ENCODE results near the gene FBXW10. TPM values are rescaled to one million over a fixed set of nuclear protein-coding genes. Genes with fewer than 3 reads are reported as not detected.
"Not testable (repeated sequence)": the region's sequence is repeated elsewhere in the genome, so short reads cannot be mapped to it uniquely, and the experiment has no call there.

Gene FBXW10
- polyA plus RNA-seq, 4 donors, result 0.16 to 0.62 (median 0.22) TPM; not detected in 1

DNA sequence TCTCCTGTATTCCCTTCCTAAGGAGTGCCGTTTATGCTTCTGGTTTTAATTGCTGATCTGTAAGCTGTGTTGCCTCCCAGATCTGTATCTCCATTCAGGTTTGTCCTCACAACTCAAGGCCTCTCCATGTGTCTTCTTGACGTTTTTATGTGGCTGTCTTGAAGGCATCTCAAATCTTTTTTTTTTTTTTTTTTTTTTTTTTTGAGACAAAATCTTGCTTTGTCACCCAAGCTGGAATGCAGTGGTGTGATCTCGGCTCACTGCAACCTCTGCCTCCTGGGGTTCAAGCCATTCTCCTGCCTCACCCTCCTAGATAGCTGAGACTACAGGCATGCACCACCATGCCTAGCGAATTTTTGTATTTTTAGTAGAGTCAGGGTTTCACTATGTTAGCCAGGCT is 51.0 kb downstream of the FBXW10 start:
- not testable (repeated sequence) for H3K27ac ChIP-seq (ENCODE audit: low read depth in 1 of 3, low read length in 2 of 3); FAIRE-seq; H3K27me3 ChIP-seq (ENCODE audit: control insufficient read depth in 3 of 3, insufficient read depth in 3 of 3, low read length in 3 of 3); DNase-seq; H3K4me1 ChIP-seq (ENCODE audit: control insufficient read depth in 3 of 3, insufficient read depth in 2 of 3, low read depth in 1 of 3, low read length in 2 of 3); H3K9me3 ChIP-seq (ENCODE audit: control insufficient read depth in 2 of 2, insufficient read depth in 1 of 2, low read depth in 1 of 2, low read length in 1 of 2); H3K36me3 ChIP-seq (ENCODE audit: control insufficient read depth in 3 of 3, insufficient read depth in 2 of 3, low read depth in 1 of 3, low read length in 3 of 3); H3K4me3 ChIP-seq (ENCODE audit: low read depth in 1 of 3, low read length in 3 of 3)
- 70 to 86% (median 74%) methylated on average over 4 of the region's 4 CpGs for WGBS, 3 donors

DNA sequence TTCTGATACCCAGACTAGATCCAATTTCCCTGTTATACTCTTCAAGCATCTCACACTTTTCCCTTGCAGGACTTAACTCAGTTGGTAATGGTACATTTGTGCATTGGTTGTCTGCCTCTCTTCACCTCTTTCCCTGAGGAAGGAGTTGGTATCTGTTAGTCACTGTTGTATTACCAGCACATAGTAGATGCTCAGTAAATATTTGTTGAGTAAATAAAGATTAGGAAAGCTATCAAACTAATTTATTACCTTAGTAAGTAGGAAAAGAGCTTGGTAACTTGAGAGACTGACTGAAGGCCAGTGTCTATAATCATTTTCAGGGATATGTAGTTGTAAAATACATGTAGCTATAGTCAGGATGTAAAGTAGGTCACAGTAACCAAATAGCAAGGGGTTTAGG is 53.0 kb downstream of the FBXW10 start:
- peaks cover 0 to 12% (median 0%) of the 10 kb centered on the region in 3 donors for H3K36me3 ChIP-seq (ENCODE audit: control insufficient read depth in 3 of 3, insufficient read depth in 2 of 3, low read depth in 1 of 3, low read length in 3 of 3)
- not testable (repeated sequence) for FAIRE-seq; H3K27ac ChIP-seq (ENCODE audit: low read depth in 1 of 3, low read length in 2 of 3); H3K4me3 ChIP-seq (ENCODE audit: low read depth in 1 of 3, low read length in 3 of 3); DNase-seq; H3K9me3 ChIP-seq (ENCODE audit: control insufficient read depth in 2 of 2, insufficient read depth in 1 of 2, low read depth in 1 of 2, low read length in 1 of 2); H3K27me3 ChIP-seq (ENCODE audit: control insufficient read depth in 3 of 3, insufficient read depth in 3 of 3, low read length in 3 of 3); H3K4me1 ChIP-seq (ENCODE audit: control insufficient read depth in 3 of 3, insufficient read depth in 2 of 3, low read depth in 1 of 3, low read length in 2 of 3)

DNA sequence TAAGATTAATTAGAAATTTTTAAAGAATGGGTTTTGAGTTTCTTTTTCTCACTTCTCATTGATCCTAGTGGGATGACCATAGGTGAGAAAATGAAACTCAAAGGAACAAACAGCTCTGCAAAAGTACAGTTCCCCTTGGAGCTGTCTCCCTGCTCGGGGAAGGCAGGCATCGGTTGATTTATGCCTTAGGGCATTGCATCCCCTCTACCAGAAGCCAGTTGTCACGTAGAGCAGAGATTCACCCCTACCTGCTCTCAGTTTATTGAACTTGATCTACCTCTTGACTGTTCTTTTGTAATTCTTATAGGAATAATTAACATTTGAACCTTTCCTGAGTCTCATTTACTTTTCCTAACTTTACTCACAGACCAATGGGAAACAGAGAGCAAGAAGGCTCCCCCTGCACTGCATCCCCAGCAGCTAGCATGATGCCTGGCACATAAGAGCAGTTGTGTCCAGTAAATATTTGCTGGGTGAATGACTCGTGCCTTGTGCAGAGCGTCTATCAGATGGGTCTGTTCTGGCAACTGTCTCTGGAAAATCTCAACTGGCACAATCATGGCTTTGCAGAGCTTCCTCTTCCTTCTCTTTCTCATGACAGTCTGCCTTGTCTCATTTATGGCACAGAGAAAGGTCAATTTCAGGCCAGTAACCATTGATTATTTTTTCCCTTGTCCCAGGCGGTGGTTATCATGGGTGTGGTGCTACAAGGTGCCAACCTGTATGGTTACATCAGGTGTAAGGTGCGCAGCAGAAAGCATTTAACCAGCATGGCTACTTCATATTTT is 59.8 kb downstream of the FBXW10 start:
- DNase-seq, result peak; percentile 29 to 83
- H3K27ac ChIP-seq (ENCODE audit: low read depth in 1 of 3, low read length in 2 of 3), result peak overlapping the region in 1 of 3 donors; percentile 53
- not testable (repeated sequence) for H3K27me3 ChIP-seq (ENCODE audit: control insufficient read depth in 3 of 3, insufficient read depth in 3 of 3, low read length in 3 of 3); H3K9me3 ChIP-seq (ENCODE audit: control insufficient read depth in 2 of 2, insufficient read depth in 1 of 2, low read depth in 1 of 2, low read length in 1 of 2); H3K4me3 ChIP-seq (ENCODE audit: low read depth in 1 of 3, low read length in 3 of 3); H3K4me1 ChIP-seq (ENCODE audit: control insufficient read depth in 3 of 3, insufficient read depth in 2 of 3, low read depth in 1 of 3, low read length in 2 of 3); H3K36me3 ChIP-seq (ENCODE audit: control insufficient read depth in 3 of 3, insufficient read depth in 2 of 3, low read depth in 1 of 3, low read length in 3 of 3)
- FAIRE-seq, result peak; percentile 75
- 51 to 69% (median 66%) methylated on average over 7 of the region's 7 CpGs for WGBS, 3 donors

DNA sequence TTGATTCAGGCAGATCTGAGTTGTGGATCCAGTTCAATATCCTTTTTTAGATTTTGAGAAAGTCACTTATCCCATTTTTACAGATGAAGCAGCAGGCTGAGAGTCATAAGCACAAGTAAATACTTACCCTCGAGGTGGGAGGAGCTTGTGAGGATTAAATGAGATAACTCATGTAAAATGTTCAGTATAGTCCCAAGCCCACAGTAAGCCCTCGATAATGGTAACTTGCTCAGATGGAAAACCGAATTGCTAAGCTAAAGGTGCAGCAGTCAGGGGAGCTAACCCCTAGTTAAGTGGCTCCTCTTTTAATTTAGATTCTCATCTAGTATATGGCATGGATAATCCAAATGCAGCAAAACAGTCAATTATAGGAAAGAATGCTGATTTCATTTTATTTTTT is 72.1 kb downstream of the FBXW10 start:
- H3K4me3 ChIP-seq (ENCODE audit: low read depth in 1 of 3, low read length in 3 of 3); H3K4me1 ChIP-seq (ENCODE audit: control insufficient read depth in 3 of 3, insufficient read depth in 2 of 3, low read depth in 1 of 3, low read length in 2 of 3); H3K27ac ChIP-seq (ENCODE audit: low read depth in 1 of 3, low read length in 2 of 3); FAIRE-seq; H3K36me3 ChIP-seq (ENCODE audit: control insufficient read depth in 3 of 3, insufficient read depth in 2 of 3, low read depth in 1 of 3, low read length in 3 of 3); H3K9me3 ChIP-seq (ENCODE audit: control insufficient read depth in 2 of 2, insufficient read depth in 1 of 2, low read depth in 1 of 2, low read length in 1 of 2); H3K27me3 ChIP-seq (ENCODE audit: control insufficient read depth in 3 of 3, insufficient read depth in 3 of 3, low read length in 3 of 3); DNase-seq: not testable (repeated sequence)
- 48 to 64% (median 50%) methylated on average over 3 of the region's 3 CpGs for WGBS, 3 donors

DNA sequence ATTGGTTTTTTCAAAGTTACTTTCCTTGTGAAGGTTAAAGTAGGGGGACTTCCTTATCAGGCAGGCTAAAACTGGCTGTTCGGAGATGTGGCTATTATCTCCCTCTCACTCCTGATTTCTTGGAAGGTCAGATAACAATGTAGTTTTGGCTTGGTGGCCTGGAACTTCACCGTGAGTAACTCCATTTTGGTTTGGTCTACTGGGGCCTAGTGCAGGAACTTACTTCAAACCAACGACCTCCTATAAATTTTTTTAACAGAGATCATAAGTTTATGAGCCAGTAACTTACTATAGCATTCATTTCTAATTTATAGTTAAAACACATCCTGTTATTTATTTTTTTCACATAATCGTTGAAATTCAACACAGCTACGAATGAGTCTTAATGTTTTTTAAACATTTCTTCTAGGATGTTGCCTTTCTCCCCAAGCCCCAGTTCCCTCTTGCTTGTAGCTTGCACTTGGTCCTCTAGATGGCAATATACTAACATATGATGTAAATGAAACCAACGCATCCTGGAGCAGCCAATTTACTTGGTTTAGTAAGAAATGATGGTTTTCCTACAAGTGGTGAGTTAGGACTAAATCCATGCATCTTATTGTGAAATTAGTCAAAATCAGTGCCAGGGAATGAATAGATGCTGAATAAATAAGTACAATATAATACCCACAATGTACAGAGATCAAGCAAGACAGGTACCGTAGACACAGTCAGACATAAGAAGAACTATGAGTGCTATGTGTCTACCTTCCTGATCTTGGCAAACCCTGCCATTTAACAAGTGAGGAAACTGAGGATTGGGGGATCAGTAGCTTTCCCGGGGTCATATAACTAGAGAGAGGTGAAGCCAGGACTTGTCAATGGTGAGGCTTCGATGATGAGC is 72.9 kb downstream of the FBXW10 start:
- 40 to 53% (median 44%) methylated on average over 8 to 9 of the region's 9 CpGs for WGBS, 3 donors
- H3K4me1 ChIP-seq (ENCODE audit: control insufficient read depth in 3 of 3, insufficient read depth in 2 of 3, low read depth in 1 of 3, low read length in 2 of 3); FAIRE-seq; H3K27ac ChIP-seq (ENCODE audit: low read depth in 1 of 3, low read length in 2 of 3); H3K9me3 ChIP-seq (ENCODE audit: control insufficient read depth in 2 of 2, insufficient read depth in 1 of 2, low read depth in 1 of 2, low read length in 1 of 2); H3K27me3 ChIP-seq (ENCODE audit: control insufficient read depth in 3 of 3, insufficient read depth in 3 of 3, low read length in 3 of 3); H3K4me3 ChIP-seq (ENCODE audit: low read depth in 1 of 3, low read length in 3 of 3); H3K36me3 ChIP-seq (ENCODE audit: control insufficient read depth in 3 of 3, insufficient read depth in 2 of 3, low read depth in 1 of 3, low read length in 3 of 3): not testable (repeated sequence)
- peak; percentile 44 to 59 for DNase-seq

DNA sequence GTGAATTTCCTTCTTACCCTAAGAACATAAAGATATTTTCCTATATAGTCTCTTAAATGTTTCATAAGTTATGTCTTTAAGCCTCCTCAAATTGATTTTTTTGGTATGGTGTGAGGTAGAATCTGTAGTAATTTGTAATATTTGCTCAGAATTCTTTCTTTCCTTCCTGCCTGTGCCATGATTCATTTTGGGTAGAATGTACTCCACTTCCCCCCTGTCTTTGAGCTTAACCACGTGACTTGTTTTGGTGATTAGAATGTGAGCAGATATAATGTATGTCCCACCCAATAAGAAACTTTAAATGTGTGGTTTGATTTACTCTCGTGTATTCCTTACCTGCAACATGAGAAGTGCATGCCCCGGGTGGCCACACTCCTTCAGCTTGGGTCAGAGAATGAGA is 77.6 kb downstream of the FBXW10 start:
- not testable (repeated sequence) for H3K4me1 ChIP-seq (ENCODE audit: control insufficient read depth in 3 of 3, insufficient read depth in 2 of 3, low read depth in 1 of 3, low read length in 2 of 3); H3K4me3 ChIP-seq (ENCODE audit: low read depth in 1 of 3, low read length in 3 of 3); FAIRE-seq; H3K36me3 ChIP-seq (ENCODE audit: control insufficient read depth in 3 of 3, insufficient read depth in 2 of 3, low read depth in 1 of 3, low read length in 3 of 3); H3K27me3 ChIP-seq (ENCODE audit: control insufficient read depth in 3 of 3, insufficient read depth in 3 of 3, low read length in 3 of 3); DNase-seq; H3K9me3 ChIP-seq (ENCODE audit: control insufficient read depth in 2 of 2, insufficient read depth in 1 of 2, low read depth in 1 of 2, low read length in 1 of 2); H3K27ac ChIP-seq (ENCODE audit: low read depth in 1 of 3, low read length in 2 of 3)
- WGBS, 3 donors, result 45 to 61% (median 47%) methylated on average over 1 of the region's 3 CpGs

DNA sequence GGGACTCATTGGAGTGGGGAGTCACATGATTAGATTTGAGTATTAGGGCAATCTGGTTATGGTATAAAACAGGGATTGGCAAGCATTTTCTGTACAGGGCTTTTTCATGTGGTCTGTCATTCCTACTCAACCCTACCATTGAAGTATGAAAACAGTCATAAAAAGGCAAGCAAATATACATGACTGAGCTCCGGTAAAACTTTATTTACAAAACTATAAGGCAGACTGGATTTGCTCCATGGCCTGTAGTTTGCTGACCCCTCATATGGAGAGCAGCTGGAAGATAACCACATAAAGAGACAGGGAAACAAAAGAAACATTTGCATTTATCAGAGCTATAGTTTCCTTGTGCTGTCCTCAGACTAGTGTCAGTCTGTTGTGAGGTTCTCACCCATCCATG is 83.8 kb downstream of the FBXW10 start:
- H3K9me3 ChIP-seq (ENCODE audit: control insufficient read depth in 2 of 2, insufficient read depth in 1 of 2, low read depth in 1 of 2, low read length in 1 of 2); H3K36me3 ChIP-seq (ENCODE audit: control insufficient read depth in 3 of 3, insufficient read depth in 2 of 3, low read depth in 1 of 3, low read length in 3 of 3); H3K27ac ChIP-seq (ENCODE audit: low read depth in 1 of 3, low read length in 2 of 3); FAIRE-seq; H3K4me3 ChIP-seq (ENCODE audit: low read depth in 1 of 3, low read length in 3 of 3); DNase-seq; H3K4me1 ChIP-seq (ENCODE audit: control insufficient read depth in 3 of 3, insufficient read depth in 2 of 3, low read depth in 1 of 3, low read length in 2 of 3); H3K27me3 ChIP-seq (ENCODE audit: control insufficient read depth in 3 of 3, insufficient read depth in 3 of 3, low read length in 3 of 3): not testable (repeated sequence)
- WGBS, 3 donors, result no CpG with 5 or more reads among the region's 1 CpG

Measured in small intestine (tissue), 7 donors.